Common myeloid progenitor, CD34-positive (primary cell): ENCODE measurements around the gene ALG1.
"Not testable (repeated sequence)": the region's sequence is repeated elsewhere in the genome, so short reads cannot be mapped to it uniquely, and the experiment has no call there.

Source experiments
- CTCF ChIA-PET: fragments of 350-600 bp; sonication (Branson Sonifier 250); formaldehyde crosslinking; loops from one replicate; lab custom pipeline; 2021; ENCODE audit warnings: antibody characterized with exemption; lab: Charles Lee
- POLR2A ChIA-PET: fragments of 350-600 bp; sonication (Branson Sonifier 250); formaldehyde crosslinking; loops from one replicate; lab custom pipeline; 2021; ENCODE audit warnings: antibody characterized with exemption; lab: Charles Lee
- DNase-seq, 3 donors: peaks; one replicate each; pipeline versions ENCODE4 v3.0.0 to v3.0.0-alpha.2; 2013
- H3K27ac ChIP-seq, 2 experiments: 1 replicate in 1 of 2; 2 replicates in 1 of 2; pipeline ENCODE4 v1.7.0; 2013; ENCODE audit warnings: inconsistent platforms in 2 of 2, low read length in 2 of 2, mild to moderate bottlenecking in 2 of 2, low read depth in 1 of 2, moderate library complexity in 1 of 2; ENCODE audit not compliant: severe bottlenecking in 2 of 2, insufficient read depth in 1 of 2, poor library complexity in 1 of 2
- H3K27me3 ChIP-seq, 5 experiments: replicated peaks in 2 of 5; 1 replicate in 3 of 5; 2 replicates in 2 of 5; pipeline versions ENCODE4 v1.6.1 to v1.7.0; 2013; ENCODE audit warnings: low read length in 4 of 5, mild to moderate bottlenecking in 2 of 5, moderate library complexity in 2 of 5, inconsistent platforms in 1 of 5; ENCODE audit not compliant: insufficient read depth in 5 of 5, control insufficient read depth in 4 of 5
- H3K36me3 ChIP-seq, 4 experiments: 1 replicate in 2 of 4; 2 replicates in 2 of 4; pipeline versions ENCODE4 v1.6.1 to v1.7.0; 2013; ENCODE audit warnings: low read length in 3 of 4, control low read depth in 1 of 4, mild to moderate bottlenecking in 1 of 4; ENCODE audit not compliant: control insufficient read depth in 4 of 4, insufficient read depth in 4 of 4
- H3K4me1 ChIP-seq, 4 experiments: 1 replicate in 3 of 4; 2 replicates in 1 of 4; pipeline versions ENCODE4 v1.6.1 to v1.7.1; 2013; ENCODE audit warnings: low read length in 3 of 4, mild to moderate bottlenecking in 3 of 4, control low read depth in 1 of 4, inconsistent platforms in 1 of 4, moderate library complexity in 1 of 4; ENCODE audit not compliant: control insufficient read depth in 4 of 4, insufficient read depth in 4 of 4; ENCODE audit errors: control extremely low read depth in 1 of 4
- H3K4me3 ChIP-seq, 7 experiments: 1 replicate in 4 of 7; 2 replicates in 3 of 7; pipeline versions ENCODE4 v1.5.1 to v1.7.0; 2013; ENCODE audit warnings: mild to moderate bottlenecking in 7 of 7, low read length in 6 of 7, moderate library complexity in 6 of 7, inconsistent platforms in 2 of 7, low read depth in 2 of 7, control low read depth in 1 of 7; ENCODE audit not compliant: insufficient read depth in 4 of 7, control insufficient read depth in 1 of 7; ENCODE audit errors: extremely low read depth in 1 of 7
- H3K9me3 ChIP-seq, 5 experiments: 1 replicate in 4 of 5; 2 replicates in 1 of 5; pipeline versions ENCODE4 v1.6.1 to v1.7.1; 2013; ENCODE audit warnings: low read length in 4 of 5, mild to moderate bottlenecking in 2 of 5, inconsistent platforms in 1 of 5, low read depth in 1 of 5, moderate library complexity in 1 of 5; ENCODE audit not compliant: control insufficient read depth in 4 of 5, insufficient read depth in 2 of 5; ENCODE audit errors: control extremely low read depth in 1 of 5
- WGBS: methylation state at CpG from one replicate; pipeline ENCODE4 v1.1.5; 2013; ENCODE audit not compliant: insufficient coverage; 5-methylcytosine and 5-hydroxymethylcytosine counted together

The ALG1 gene

DNA sequence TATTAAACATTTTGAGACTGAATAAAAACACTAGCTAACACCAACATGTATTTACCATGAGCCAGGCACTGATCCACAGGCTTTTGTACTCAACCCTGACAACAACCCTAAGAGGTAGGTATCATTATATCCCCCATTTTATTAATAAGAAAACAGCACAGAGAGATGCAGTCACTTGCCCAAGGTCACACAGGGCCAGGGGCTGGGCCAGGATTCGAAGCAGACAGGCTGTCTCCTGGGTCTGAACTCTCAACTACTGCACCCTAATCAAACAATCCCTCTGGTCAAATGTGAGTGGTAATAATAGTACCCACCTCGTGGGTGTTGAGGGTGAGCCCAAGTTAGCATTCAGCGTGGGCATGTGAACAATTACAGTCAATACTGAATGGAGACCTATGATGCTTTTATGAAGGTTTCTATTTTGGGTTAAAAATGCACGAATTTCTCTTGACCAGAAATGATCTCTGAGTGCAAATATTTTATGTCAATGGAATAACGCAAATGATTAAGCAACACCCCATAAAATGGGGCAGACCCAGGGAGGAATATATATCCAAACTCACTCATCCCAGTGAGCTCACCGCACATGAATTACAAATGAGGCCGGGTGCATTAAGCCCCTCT, 24.9 kb downstream of the ALG1 start:
- Histone ChIP-seq H3K4me3 (peak overlapping the region in 4 of 7 experiments; percentile 52 to 75 (median 68)), H3K27me3 (peaks cover 0 to 17% (median 0%) of the 10 kb centered on the region in 5 experiments)
- H3K4me1 ChIP-seq, H3K36me3 ChIP-seq, CTCF ChIA-PET, POLR2A ChIA-PET, H3K27ac ChIP-seq, DNase-seq, H3K9me3 ChIP-seq: not testable (repeated sequence)
- WGBS = no CpG with 5 or more reads among the region's 7 CpGs

DNA sequence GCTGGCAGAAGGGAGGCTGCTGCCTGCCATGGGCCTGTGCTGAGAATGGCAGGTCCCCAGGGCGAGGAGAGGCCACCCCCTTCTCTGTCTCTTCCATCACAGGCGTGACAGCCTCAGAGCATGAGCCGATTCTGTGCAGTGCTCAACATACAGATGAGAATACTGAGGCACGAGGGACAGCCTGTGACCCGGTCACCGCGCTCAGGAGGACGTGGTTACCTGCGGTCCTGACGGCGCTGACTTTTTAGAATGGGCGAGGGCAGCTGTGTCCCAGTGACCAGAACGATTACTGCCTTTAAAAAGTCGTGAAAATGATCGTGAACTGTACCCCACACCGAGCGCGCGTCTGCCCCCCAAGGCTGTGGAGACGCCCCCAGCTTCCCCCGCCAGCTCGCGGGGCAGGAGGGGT, 25.4 kb downstream of the ALG1 start:
- H3K4me1 ChIP-seq, H3K36me3 ChIP-seq, CTCF ChIA-PET, H3K27ac ChIP-seq, POLR2A ChIA-PET, H3K9me3 ChIP-seq: not testable (repeated sequence)
- peak in 2 of 3 donors; percentile 56 to 68 for DNase-seq
- 0% methylated on average over 20 of the region's 23 CpGs for WGBS
- Histone ChIP-seq H3K4me3 (peak overlapping the region; percentile 34 to 75 (median 52)), H3K27me3 (peaks cover 0 to 20% (median 0%) of the 10 kb centered on the region in 5 experiments)

DNA sequence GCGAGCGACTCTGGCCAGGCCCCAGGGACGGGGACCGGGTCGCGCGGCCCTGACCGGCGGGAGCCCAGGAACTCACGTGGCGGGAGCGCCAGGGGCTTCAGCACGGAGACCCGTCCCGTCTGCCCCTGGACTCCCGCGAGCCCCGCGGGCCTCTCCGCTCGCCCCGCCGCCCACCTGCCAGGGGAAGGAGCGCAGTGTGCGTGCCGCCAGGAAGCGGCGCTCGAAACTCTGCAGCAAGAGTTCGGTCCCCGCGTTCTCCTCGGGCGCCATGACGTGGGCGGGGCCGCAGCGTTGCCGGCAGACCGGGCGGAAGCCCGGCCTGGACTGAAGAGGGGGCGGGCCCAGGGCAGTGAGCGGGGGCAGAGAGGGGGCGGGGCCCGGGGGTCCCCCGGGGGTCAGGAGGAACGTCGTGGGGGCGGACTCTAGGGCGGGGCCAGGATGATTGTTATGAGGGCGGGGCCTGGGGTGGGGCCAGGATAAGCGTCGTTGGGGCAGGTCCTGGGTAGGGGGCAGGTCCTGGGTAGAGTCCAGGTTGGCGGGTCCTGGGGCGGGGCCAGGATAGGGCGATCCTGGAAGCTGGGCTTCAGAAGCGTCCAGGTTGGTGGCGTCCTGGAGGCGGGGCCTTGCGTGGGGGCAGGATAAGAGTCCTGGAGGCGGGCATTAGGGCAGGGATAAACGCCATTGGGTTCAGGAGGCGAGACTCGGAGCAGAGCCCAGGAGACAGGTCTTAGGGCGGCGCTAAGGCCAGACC, 26.0 kb downstream of the ALG1 start, which contains the start of gene EEF2KMT:
EEF2KMT (minus strand) TSS at position 326 of the 751 bp plus-strand sequence; CDS start at position 270, 56 bp downstream.
- Histone ChIP-seq H3K27me3 (peaks cover 0 to 25% (median 0%) of the 10 kb centered on the region in 5 experiments), H3K4me3 (peak within 1 kb of the TSS; percentile 35 to 75 (median 63))
- DNase-seq = peak; percentile 94 to 98 (median 97)
- POLR2A ChIA-PET, H3K9me3 ChIP-seq, H3K36me3 ChIP-seq, CTCF ChIA-PET, H3K27ac ChIP-seq, H3K4me1 ChIP-seq: not testable (repeated sequence)
- 0% methylated on average over 33 of the region's 67 CpGs for WGBS

DNA sequence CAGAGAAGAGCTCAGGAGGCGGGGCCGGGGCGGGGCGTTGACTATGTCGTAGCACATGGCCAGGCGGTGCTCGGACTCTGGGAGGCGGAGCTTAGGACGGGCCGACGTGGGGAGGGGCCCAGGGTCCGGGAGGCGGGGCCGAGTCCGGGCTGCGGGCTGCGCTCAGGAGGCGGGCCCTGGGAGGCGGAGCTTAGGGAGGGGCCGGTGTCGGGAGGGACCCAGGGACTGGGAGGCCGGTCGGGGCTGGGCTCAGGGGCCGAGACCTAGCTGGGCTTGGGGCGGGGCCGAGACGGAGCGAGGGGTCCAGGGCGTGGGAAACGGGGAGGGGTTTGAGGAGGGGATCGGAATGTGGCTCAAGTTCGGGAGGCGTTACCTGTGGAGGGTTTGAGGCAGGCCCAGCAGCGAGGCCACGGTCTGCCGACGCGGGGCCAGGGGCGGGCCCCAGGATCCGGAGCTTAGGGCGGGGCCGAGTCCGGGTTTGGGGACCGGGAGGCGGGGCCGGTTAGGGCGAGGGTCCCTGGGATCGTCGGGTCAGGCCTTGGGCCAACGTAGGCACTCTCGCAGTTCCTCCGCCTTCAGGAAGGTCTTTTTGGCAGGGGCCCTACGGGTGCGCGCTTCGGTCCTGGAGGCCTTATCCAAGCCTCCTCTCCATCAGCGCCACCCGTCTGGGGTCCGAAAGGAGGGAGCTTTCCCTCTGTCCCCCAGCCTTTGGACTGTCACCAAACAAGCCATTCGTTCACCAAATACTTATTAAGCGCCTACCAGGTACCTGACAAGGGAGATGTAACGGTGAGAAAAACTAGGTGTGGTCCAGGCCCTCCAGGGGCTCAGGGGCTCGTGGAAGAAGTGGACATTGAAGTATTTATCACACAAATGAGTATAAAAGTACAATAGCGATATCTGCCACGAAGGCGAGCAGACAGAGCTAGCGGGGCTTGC, 26.8 kb downstream of the ALG1 start:
- POLR2A ChIA-PET, CTCF ChIA-PET, H3K36me3 ChIP-seq, H3K27ac ChIP-seq, H3K9me3 ChIP-seq, H3K4me1 ChIP-seq: not testable (repeated sequence)
- H3K27me3 ChIP-seq = peaks cover 0 to 31% (median 0%) of the 10 kb centered on the region in 5 experiments
- peak overlapping the region; percentile 35 to 71 (median 54) for H3K4me3 ChIP-seq
- DNase-seq = peak; percentile 33 to 56 (median 41)
- WGBS = 0% methylated on average over 27 of the region's 67 CpGs

DNA sequence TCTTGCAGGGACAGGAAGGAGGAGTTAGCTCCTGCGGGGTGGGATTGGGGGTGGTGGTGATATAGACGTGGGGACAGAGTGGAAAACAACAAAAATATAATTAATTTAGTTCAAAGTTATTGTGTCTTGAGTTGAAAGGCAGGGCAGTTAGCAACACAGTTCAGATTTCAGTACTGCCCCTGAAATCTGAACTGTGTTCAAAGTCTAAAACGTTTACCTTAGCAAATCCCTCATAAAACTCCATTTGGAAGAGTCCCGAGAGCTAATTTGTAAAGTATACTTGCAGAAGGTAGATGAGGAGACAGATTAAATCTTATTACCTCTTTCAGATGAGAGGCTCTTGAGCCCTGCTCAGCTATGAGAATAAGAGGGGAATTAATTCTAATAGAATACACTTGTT, 27.5 kb downstream of the ALG1 start:
- H3K27me3 ChIP-seq = peaks cover 0 to 34% (median 0%) of the 10 kb centered on the region in 5 experiments
- H3K27ac ChIP-seq, DNase-seq, H3K9me3 ChIP-seq, H3K36me3 ChIP-seq, POLR2A ChIA-PET, CTCF ChIA-PET, H3K4me1 ChIP-seq, H3K4me3 ChIP-seq: not testable (repeated sequence)
- WGBS = no CpG with 5 or more reads among the region's 4 CpGs

DNA sequence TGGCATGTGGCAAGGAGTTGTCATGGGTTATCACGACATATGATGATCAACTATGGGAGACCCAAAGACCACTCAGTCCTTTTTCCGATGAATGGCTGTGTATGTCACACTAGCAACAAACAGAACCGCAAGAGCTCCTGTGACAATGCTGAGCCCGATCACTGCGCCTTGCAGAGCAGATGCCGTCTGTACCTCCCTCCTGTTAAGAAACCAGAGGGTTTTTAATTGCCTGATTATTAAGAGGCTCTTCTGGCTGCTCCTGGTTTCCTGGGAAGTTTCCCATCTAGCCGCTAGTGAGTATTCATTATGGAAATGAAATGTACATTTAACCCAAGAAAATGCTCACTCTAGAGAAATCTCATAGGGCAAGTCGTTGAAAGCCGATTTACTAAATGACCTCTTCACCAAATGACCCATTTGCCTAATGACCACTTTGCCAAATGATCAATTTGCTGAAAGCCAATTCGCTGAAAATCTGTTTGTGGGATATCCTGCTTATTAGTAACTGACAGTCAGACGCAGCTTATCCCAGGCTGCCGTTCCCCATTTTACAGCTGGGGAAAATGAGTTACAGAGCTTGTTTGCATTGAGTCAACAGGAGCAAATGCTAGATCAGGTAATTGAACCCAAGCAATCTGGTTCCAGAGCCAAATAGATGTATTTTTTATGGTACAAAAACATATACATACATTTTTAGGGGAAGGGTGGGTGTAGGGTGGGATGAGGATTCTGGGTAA, 31.8 kb downstream of the ALG1 start:
- H3K4me1 ChIP-seq, CTCF ChIA-PET, DNase-seq, POLR2A ChIA-PET, H3K36me3 ChIP-seq, H3K27ac ChIP-seq, H3K9me3 ChIP-seq, H3K4me3 ChIP-seq: not testable (repeated sequence)
- 94% methylated on average over 9 of the region's 12 CpGs for WGBS
- H3K27me3 ChIP-seq = peaks cover 0 to 51% (median 4%) of the 10 kb centered on the region in 5 experiments
